K562 (cell line): ENCODE data around the gene EMC10. TPM values are rescaled to one million over a fixed set of nuclear protein-coding genes. Genes with fewer than 3 reads are reported as not detected.

Source experiments
- ARID2 ChIP-seq: fragments of 450-650 bp; IDR thresholded peaks from 2 replicates; pipeline ENCODE4 v1.6.1; 2017; ENCODE audit warnings: antibody characterized with exemption, mild to moderate bottlenecking
- DIDO1 ChIP-seq: fragments of 450-650 bp; IDR thresholded peaks from 2 replicates; pipeline ENCODE4 v1.6.1; 2016; ENCODE audit warnings: low read depth, missing biosample characterization, missing genetic modification characterization
- DPF2 ChIP-seq: fragments of 450-650 bp; IDR thresholded peaks from 2 replicates; pipeline ENCODE4 v1.6.1; 2016
- E2F1 ChIP-seq: sonication (generic); formaldehyde crosslinking; IDR thresholded peaks from 2 replicates; pipeline ENCODE4 v1.8.1; 2023; ENCODE audit warnings: mild to moderate bottlenecking, missing genetic modification reagents, moderate library complexity
- EP300 ChIP-seq: IDR thresholded peaks from 2 replicates; pipeline ENCODE4 v1.6.1; 2012; ENCODE audit warnings: low read length, improper control_type of control experiment
- ETS1 ChIP-seq: conservative IDR thresholded peaks from 2 replicates; pipeline ENCODE4 v1.6.1; 2011; ENCODE audit warnings: low read depth, mild to moderate bottlenecking, low read length; ENCODE audit not compliant: control insufficient read depth
- FIP1L1 ChIP-seq: fragments of 200-400 bp; formaldehyde crosslinking; IDR thresholded peaks from 2 replicates; pipeline ENCODE4 v1.6.1; 2018; ENCODE audit warnings: mild to moderate bottlenecking, low read depth, low read length; ENCODE audit not compliant: poor library complexity, severe bottlenecking
- FOXO4 ChIP-seq: fragments of 450-650 bp; formaldehyde crosslinking; IDR thresholded peaks from 2 replicates; pipeline ENCODE4 v1.4.0; 2020; ENCODE audit warnings: mild to moderate bottlenecking, moderate library complexity
- MAFK ChIP-seq: IDR thresholded peaks from 2 replicates; pipeline ENCODE4 v1.6.1; 2011; ENCODE audit warnings: low read length, improper control_type of control experiment
- MEIS2 ChIP-seq: fragments of 450-650 bp; IDR thresholded peaks from 2 replicates; pipeline ENCODE4 v1.6.1; 2014; ENCODE audit warnings: mild to moderate bottlenecking; ENCODE audit not compliant: partially characterized antibody
- MTA3 ChIP-seq: fragments of 450-650 bp; formaldehyde crosslinking; IDR thresholded peaks from 2 replicates; pipeline ENCODE4 v1.6.1; 2017; ENCODE audit warnings: mild to moderate bottlenecking, borderline replicate concordance
- PREB ChIP-seq: sonication (generic); formaldehyde crosslinking; IDR thresholded peaks from 2 replicates; pipeline ENCODE4 v1.8.1; 2023; ENCODE audit warnings: mild to moderate bottlenecking, missing genetic modification reagents
- PRPF4 ChIP-seq: fragments of 200-400 bp; formaldehyde crosslinking; IDR thresholded peaks from one replicate; pipeline ENCODE4 v1.6.1; 2017; ENCODE audit warnings: low read length, low read depth, mild to moderate bottlenecking; ENCODE audit not compliant: insufficient read depth, poor library complexity, severe bottlenecking
- RBFOX2 ChIP-seq: fragments of 200-400 bp; formaldehyde crosslinking; IDR thresholded peaks from 2 replicates; pipeline ENCODE4 v1.6.1; 2017; ENCODE audit warnings: low read depth, mild to moderate bottlenecking, low read length, moderate library complexity
- RUNX1 ChIP-seq: sonication (generic); IDR thresholded peaks from 2 replicates; pipeline ENCODE4 v1.6.1; 2016; ENCODE audit warnings: antibody characterized with exemption, low read depth
- SRSF7 ChIP-seq: fragments of 200-400 bp; formaldehyde crosslinking; optimal IDR thresholded peaks from 2 replicates; pipeline ENCODE3; 2017; ENCODE audit warnings: mild to moderate bottlenecking, low read depth, low read length
- SUPT5H ChIP-seq: fragments of 450-650 bp; IDR thresholded peaks from 2 replicates; pipeline ENCODE4 v1.6.1; 2016
- TARDBP ChIP-seq: fragments of 450-650 bp; IDR thresholded peaks from 2 replicates; pipeline ENCODE4 v1.6.1; 2016
- ZBTB12 ChIP-seq: fragments of 250-450 bp; sonication (Bioruptor Pico); IDR thresholded peaks from 2 replicates; pipeline ENCODE4 v1.4.0; 2020
- ZNF239 ChIP-seq: fragments of 250-450 bp; sonication (Bioruptor Pico); IDR thresholded peaks from 2 replicates; pipeline ENCODE4 v1.4.0; 2020; ENCODE audit warnings: mild to moderate bottlenecking
- ZNF584 ChIP-seq: fragments of 200-800 bp; sonication (Bioruptor generic); IDR thresholded peaks from 2 replicates; pipeline ENCODE4 v1.6.1; 2016; ENCODE audit warnings: low read depth, mild to moderate bottlenecking, missing genetic modification characterization, missing compliant biosample characterization
- ZNF76 ChIP-seq: fragments of 250-450 bp; sonication (Bioruptor Pico); IDR thresholded peaks from 2 replicates; pipeline ENCODE4 v1.4.0; 2020; ENCODE audit warnings: mild to moderate bottlenecking, moderate library complexity, borderline replicate concordance
- polyA plus RNA-seq, 8 experiments: library from polyadenylated mRNA; depleted of rRNA in 4 of 8; stranded (reverse) in 5 of 8; unstranded in 3 of 8; fragments of >200 nt; fragmentation: Nextera tagmentation in 2 of 8; fragmentation: Illumina TruSeq in 1 of 8; extraction: Ambion mirVana in 2 of 8; extraction: Trizol in 1 of 8; gene quantifications; 2 replicates each; pipeline versions ENCODE4 v1.2.1 to v1.2.3, GENCODE V29; 2011 to 2014; ENCODE audit warnings: inconsistent platforms in 1 of 8, missing spikeins in 1 of 8
- total RNA-seq, 7 experiments: library from RNA; depleted of rRNA in 6 of 7; stranded (reverse); fragments of >200 nt in 6 of 7; fragmentation: Illumina TruSeq in 2 of 7; extraction: Trizol in 2 of 7; gene quantifications; 2 replicates each; pipeline versions ENCODE4 v1.2.1 to v1.2.3, GENCODE V29; 2011 to 2021; ENCODE audit warnings: low replicate concordance in 1 of 7

EMC10 gene
- total and polyA plus RNA-seq, 9 of the 15 experiments (the other 6 are each of a cell fraction or from before 2014, with no cell fraction given), result 1.4 to 46.0 (median 13.1) TPM

GRCh38 chr19:50511069-50511822, 34.9 kb downstream of the EMC10 start, which contains the start of gene JOSD2 (continued):
- TF ChIP-seq FIP1L1 (no peak), E2F1 (CRISPR knock-in tag) (peak; percentile 81), MAFK (no peak), ZBTB12 (CRISPR knock-in tag) (peak; percentile 99), ARID2 (no peak), MTA3 (peak; percentile 100), ZNF584 (CRISPR knock-in tag) (no peak), EP300 (0 out of 2 replicates have a peak, but pooled peaks have one; percentile 20), ZNF76 (CRISPR knock-in tag) (0 out of 2 replicates have a peak, but pooled peaks have one; percentile 44), RUNX1 (0 out of 2 replicates have a peak, but pooled peaks have one; percentile 17), TARDBP (peak; percentile 100), SUPT5H (peak; percentile 82), PRPF4 (no peak), RBFOX2 (peak; percentile 78), ZNF239 (CRISPR knock-in tag) (no peak), PREB (CRISPR knock-in tag) (no peak), SRSF7 (no peak), FOXO4 (CRISPR knock-in tag) (0 out of 2 replicates have a peak, but pooled peaks have one; percentile 83), MEIS2 (no peak), ETS1 (peak; percentile 99), DPF2 (peak; percentile 64), DIDO1 (tag) (peak; percentile 47; the same call in 1 of the 2 replicates)
